Glutamatergic neuron (in vitro differentiated cells): Measurements from ENCODE around the gene ZBTB8OS. TPM values are rescaled to one million over a fixed set of nuclear protein-coding genes. Genes with fewer than 3 reads are reported as not detected.

Experiments
- DNase-seq: peaks from one replicate; pipeline ENCODE4 v3.0.0; 2022
- H3K27ac Mint-ChIP-seq: one replicate; pipeline ENCODE4 v1.8.0; 2020; ENCODE audit warnings: mild to moderate bottlenecking, mixed read lengths, inconsistent platforms; ENCODE audit not compliant: unreplicated experiment
- H3K27me3 Mint-ChIP-seq: one replicate; pipeline ENCODE4 v1.8.0; 2020; ENCODE audit warnings: mild to moderate bottlenecking, moderate library complexity, mixed read lengths, inconsistent platforms; ENCODE audit not compliant: unreplicated experiment
- H3K36me3 Mint-ChIP-seq: one replicate; pipeline ENCODE4 v1.8.0; 2020; ENCODE audit warnings: mild to moderate bottlenecking, mixed read lengths, inconsistent platforms; ENCODE audit not compliant: unreplicated experiment
- H3K4me1 Mint-ChIP-seq: one replicate; pipeline ENCODE4 v1.8.0; 2020; ENCODE audit warnings: mild to moderate bottlenecking, low read depth, mixed read lengths, inconsistent platforms; ENCODE audit not compliant: unreplicated experiment
- H3K4me3 Mint-ChIP-seq: one replicate; pipeline ENCODE4 v1.8.0; 2020; ENCODE audit warnings: mild to moderate bottlenecking, mixed read lengths, inconsistent platforms; ENCODE audit not compliant: unreplicated experiment
- H3K9me3 Mint-ChIP-seq: one replicate; pipeline ENCODE4 v1.8.0; 2020; ENCODE audit warnings: mild to moderate bottlenecking, moderate library complexity, mixed read lengths, inconsistent platforms; ENCODE audit not compliant: unreplicated experiment
- total RNA-seq: library from RNA; stranded (reverse); fragmentation: NEBNext Ultra II Directional; extraction: Animal tissue kit (Norgen Biotek cat#: 25700); gene quantifications from one replicate; pipeline ENCODE4 v1.2.1, GENCODE V29; 2021; ENCODE audit not compliant: unreplicated experiment
- TF ChIP-seq, protein P1 (sequence below): fragments of 200-600 bp; sonication (generic); IDR thresholded peaks from one replicate; pipeline ENCODE4 v1.5.0; 2021; ENCODE audit not compliant: partially characterized antibody, unreplicated experiment

ZBTB8OS gene
- total RNA-seq, 1 donor from 2014 or later = 63.4 TPM

DNA sequence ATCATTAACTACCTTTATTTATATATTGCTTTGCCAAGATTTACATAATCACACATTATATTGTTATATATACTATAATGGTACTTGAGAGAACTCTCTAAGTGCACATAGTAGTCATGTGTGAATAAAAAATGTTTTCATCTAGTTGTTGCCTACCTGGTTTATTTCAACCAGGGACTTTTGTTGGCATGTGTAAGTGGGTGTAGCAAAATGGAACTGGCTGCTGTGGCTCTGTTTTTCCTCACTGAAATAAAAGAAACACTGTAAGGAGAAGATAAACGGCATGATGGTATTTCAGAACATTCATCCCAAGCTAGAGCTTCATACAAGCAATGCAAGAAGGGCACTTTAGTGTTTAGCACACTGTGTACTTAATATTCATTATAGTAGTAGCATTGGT is 15.6 kb upstream of the ZBTB8OS start:
- Mint-ChIP-seq H3K4me1 (no peaks in the 10 kb centered on the region), H3K9me3 (no peaks in the 10 kb centered on the region), H3K27me3 (peaks cover 3% of the 10 kb centered on the region), H3K36me3 (peaks cover 4% of the 10 kb centered on the region), H3K27ac (no peak overlapping the region), H3K4me3 (no peak overlapping the region)
- DNase-seq = no peak
- TF ChIP-seq, protein P1, sequence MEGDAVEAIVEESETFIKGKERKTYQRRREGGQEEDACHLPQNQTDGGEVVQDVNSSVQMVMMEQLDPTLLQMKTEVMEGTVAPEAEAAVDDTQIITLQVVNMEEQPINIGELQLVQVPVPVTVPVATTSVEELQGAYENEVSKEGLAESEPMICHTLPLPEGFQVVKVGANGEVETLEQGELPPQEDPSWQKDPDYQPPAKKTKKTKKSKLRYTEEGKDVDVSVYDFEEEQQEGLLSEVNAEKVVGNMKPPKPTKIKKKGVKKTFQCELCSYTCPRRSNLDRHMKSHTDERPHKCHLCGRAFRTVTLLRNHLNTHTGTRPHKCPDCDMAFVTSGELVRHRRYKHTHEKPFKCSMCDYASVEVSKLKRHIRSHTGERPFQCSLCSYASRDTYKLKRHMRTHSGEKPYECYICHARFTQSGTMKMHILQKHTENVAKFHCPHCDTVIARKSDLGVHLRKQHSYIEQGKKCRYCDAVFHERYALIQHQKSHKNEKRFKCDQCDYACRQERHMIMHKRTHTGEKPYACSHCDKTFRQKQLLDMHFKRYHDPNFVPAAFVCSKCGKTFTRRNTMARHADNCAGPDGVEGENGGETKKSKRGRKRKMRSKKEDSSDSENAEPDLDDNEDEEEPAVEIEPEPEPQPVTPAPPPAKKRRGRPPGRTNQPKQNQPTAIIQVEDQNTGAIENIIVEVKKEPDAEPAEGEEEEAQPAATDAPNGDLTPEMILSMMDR = no peak

DNA sequence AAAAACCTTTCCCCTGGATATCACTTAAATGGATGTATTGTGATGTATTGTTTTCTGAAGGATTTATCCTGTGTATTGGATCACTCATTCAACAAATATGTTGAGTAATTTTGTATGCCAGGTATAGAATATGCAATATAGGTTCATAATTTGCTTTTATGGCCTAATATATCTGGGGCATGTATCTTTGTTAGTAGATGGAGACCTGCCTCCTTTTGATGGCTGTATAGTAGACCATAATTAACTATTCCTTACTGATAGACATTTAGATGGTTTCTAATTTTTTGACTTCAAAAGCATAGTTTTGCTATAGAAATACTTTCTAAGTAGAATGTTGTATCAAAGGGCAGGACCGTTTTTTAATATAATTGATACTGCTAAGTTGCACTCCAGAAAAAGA is 9.2 kb upstream of the ZBTB8OS start:
- Mint-ChIP-seq H3K9me3 (no peaks in the 10 kb centered on the region), H3K4me1 (peaks cover 5% of the 10 kb centered on the region), H3K36me3 (no peaks in the 10 kb centered on the region), H3K27ac (no peak overlapping the region), H3K4me3 (no peak overlapping the region), H3K27me3 (peaks cover 2% of the 10 kb centered on the region)
- DNase-seq = no peak
- TF ChIP-seq, protein P1 = no peak

DNA sequence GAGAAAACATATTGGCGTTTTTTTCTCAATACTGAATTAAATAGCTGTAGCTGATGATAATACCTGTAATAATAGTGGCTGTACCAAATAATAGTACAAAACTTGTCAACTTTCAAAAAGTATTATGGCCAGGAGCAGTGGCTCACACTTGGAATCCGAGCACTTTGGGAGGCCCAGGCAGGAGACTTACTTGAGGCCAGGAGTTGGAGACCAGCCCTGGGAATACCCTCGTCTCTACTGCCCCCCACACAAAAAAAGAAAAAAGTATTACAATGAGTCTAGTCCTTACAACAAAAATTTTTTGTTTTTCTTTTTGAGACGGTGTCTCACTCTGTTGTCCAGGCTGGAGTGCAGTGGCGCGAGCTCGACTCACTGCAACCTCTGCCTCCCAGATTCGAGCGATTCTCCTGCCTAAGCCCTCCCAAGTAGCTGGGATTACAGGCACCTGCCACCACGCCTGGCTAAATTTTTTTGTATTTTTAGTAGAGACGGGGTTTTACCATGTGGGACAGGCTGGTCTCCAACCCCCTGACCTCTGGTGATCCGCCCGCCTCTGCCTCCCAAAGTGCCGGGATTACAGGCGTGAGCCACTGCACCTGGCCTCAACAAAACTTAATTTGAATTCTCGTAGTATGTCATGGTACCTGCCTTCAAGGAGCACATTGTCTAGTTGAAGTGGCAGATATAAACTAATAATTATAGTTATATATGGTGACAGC is 2.1 kb upstream of the ZBTB8OS start:
- Mint-ChIP-seq H3K27ac (peak overlapping the region; percentile 97), H3K4me3 (peak overlapping the region; percentile 100), H3K36me3 (no peaks in the 10 kb centered on the region), H3K9me3 (peaks cover 13% of the 10 kb centered on the region), H3K4me1 (peaks cover 12% of the 10 kb centered on the region), H3K27me3 (peaks cover 5% of the 10 kb centered on the region)
- DNase-seq = no peak
- TF ChIP-seq, protein P1 = no peak

DNA sequence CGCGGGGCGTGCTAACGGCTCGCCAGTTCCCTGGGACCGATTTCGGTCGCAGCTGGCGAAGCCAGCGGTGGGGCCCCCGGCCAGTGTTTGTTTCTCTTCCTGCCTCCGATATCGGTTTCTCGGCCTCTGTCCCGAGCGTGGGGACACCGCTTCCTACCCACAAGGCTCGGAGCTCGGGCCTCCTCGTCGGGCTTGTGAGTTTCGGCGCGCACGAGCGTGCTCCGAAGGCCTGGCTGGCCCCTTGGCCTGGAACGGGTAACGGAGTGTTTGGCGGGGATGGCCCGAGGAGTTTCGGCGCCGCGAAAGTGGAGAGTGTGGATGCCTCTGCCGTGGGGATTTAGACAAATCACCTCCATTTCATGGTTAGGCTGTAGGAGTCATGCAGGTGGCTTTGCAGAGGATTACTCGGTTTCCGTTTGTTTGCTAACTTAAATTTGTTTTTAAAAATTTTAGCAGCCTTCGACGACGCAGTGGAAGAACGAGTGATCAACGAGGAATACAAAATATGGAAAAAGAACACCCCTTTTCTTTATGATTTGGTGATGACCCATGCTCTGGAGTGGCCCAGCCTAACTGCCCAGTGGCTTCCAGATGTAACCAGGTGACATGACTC is 1.2 kb upstream of the ZBTB8OS start:
- no peaks in the 10 kb centered on the region for H3K36me3 Mint-ChIP-seq
- peaks cover 13% of the 10 kb centered on the region for H3K9me3 Mint-ChIP-seq
- peak overlapping the region; percentile 100 for H3K4me3 Mint-ChIP-seq
- peak overlapping the region; percentile 97 for H3K27ac Mint-ChIP-seq
- TF ChIP-seq, protein P1 = no peak
- H3K27me3 Mint-ChIP-seq = peaks cover 5% of the 10 kb centered on the region
- peak; percentile 67 for DNase-seq
- peaks cover 12% of the 10 kb centered on the region for H3K4me1 Mint-ChIP-seq

DNA sequence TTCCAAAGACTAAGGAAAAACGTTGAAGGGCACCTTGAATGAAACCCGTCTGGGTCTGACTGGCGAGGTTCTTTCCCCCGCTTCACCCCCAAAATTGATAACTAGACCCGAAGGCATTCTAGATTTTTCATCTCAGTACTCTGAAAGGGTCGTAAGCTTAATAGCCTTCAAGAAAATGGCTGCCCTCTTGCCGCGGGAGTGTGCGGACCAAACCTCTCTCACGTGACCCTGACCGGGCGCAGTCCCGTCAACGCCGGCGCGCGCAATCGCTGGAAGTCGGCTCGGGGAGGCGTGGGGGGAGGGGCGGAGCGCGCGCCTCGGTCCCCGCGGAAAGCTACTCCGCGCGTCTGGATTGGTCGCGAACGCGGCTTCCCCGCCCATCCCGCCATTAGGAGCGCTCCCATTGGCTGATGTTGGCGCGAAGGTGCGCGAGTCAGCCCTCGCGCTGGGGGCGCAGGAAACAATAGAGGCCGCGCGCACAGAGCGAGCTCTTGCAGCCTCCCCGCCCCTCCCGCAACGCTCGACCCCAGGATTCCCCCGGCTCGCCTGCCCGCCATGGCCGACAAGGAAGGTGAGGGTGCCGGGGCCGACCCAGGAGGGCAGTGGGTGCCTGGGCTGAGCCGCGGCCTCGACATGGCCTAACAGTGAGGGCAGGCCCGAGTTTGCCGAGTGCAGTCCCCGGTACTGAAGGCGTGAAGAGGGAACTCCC is 556 bp upstream of the ZBTB8OS start, which contains the start of gene RBBP4:
Gene RBBP4, plus strand, starts transcription at position 457 of the 709 bp plus-strand sequence. Its CDS starts 99 bp downstream, at position 556.
- Mint-ChIP-seq H3K4me3 (peak within 1 kb of the TSS; percentile 100), H3K4me1 (peaks cover 12% of the 10 kb centered on the region), H3K27me3 (peaks cover 5% of the 10 kb centered on the region), H3K9me3 (peaks cover 13% of the 10 kb centered on the region), H3K27ac (peak within 1 kb of the TSS; percentile 99), H3K36me3 (no peaks in the 10 kb centered on the region)
- TF ChIP-seq, protein P1 = no peak
- peak; percentile 99 for DNase-seq
